SW 1271 (cell line): ENCODE data around the gene LONRF2.
"Not testable (repeated sequence)": the region's sequence is repeated elsewhere in the genome, so short reads cannot be mapped to it uniquely, and the experiment has no call there.

Experiments used
- DNase-seq, 2 experiments: peaks; one replicate each; lab custom pipeline; 2025; lab: John Stamatoyannopoulos, UW

The LONRF2 gene

GRCh38 chr2:100254646-100255210, 67.6 kb downstream of the LONRF2 start:
- no peak for DNase-seq

GRCh38 chr2:100253786-100254185, 68.5 kb downstream of the LONRF2 start:
- no peak for DNase-seq

- DNase-seq: no peak
Observed at GRCh38 chr2:100252811-100253698, 69.2 kb downstream of the LONRF2 start.

DNA sequence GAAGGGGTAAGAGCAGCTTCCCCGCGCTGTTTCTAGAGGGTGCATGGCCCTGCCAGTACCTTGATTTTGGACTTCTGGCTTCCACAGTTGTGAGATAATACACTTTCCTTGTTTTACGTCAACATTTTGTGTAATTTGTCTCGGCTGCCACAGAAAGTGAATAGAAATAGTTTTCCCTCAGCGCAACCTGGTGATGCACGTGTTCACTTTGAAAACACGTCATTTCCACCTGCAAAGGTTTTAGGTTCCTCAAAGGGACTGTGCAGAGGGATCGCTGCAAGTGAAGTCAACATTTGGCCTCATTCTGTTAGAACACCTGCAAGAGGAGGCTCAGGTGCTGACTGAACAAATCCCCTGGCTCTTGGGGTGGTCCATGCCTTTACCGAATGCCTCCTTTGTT, 71.7 kb downstream of the LONRF2 start:
- no peak for DNase-seq

- no peak for DNase-seq
Observed at GRCh38 chr2:100248971-100249370, 73.3 kb downstream of the LONRF2 start.

- not testable (repeated sequence) for DNase-seq
Observed at GRCh38 chr2:100248556-100248955, 73.7 kb downstream of the LONRF2 start.

- no peak for DNase-seq
Observed at GRCh38 chr2:100248044-100248330, 74.3 kb downstream of the LONRF2 start.

DNA sequence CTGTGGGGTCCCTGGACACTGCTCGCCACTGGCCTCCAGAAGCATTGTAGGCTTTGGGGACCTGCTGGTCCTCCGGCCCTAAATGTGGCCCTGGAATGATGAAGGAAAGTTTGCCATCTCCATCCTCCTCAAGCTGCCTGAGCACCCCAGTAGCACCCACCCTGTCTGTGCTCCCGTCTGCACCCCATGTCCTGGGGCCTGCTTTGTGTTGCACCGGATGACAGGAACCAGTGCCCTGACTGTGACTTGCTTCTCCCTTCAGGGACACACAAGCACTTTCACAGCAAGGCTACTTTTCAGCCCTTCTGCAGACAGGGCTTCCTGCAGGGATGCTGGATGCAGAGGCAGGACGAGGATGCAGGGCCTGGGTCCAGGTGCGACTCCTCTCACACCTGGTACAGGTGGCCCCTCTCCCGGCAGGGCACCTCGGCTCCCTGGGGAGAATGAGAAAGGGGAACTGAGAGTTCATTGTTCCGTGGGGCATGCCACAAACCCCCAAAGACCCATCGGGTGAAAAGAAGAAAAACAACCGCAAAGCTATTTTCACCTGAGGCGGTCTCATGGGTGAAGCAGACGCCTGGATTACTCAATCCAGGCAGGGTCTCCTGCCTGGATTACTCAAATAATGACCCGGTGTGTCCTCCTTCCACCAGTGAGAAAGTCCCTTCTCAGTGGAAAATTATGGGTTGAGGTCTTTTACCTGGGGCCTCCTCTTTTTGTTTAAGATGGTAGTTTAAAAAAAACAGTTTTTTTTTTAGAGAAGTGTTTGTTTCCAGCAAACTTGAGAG, 74.9 kb downstream of the LONRF2 start:
- DNase-seq: no peak

GRCh38 chr2:100246163-100247145, 75.8 kb downstream of the LONRF2 start:
- no peak for DNase-seq

- DNase-seq: no peak
Observed at GRCh38 chr2:100245681-100246080, 76.6 kb downstream of the LONRF2 start.

DNA sequence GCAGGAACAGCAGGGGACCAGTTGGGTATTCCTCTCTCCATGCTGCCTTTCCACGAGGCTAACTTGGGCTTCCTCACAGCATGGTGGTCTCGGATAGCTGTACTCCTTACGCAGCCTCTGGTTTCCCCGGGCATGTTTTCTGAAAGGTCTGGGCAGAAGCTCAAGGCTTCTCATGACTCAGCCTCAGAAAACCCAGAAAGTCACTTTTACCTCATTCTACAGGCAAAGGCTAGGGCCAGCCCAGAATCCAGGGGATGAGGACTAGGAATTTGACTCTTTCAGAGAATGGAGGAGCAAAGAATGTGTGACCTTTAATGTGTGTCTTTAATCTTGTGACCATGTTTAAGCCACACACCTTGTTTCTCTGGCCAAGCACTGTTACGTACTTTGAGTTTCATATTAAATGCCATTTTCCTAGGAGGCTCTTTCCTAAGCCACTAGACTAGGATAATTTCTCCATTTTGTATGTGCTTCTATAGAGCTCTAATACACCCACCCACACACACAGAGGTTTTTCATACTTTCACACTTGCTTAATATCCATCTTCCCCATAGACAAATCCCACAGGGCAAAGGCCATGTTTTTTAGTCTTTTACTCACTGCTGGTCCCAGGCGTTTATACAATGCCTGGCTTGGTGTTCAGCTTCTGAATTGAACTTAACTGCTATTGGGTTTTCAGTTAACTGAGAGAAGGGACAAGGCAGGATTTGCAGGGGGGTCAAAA, 77.3 kb downstream of the LONRF2 start:
- DNase-seq: no peak

DNA sequence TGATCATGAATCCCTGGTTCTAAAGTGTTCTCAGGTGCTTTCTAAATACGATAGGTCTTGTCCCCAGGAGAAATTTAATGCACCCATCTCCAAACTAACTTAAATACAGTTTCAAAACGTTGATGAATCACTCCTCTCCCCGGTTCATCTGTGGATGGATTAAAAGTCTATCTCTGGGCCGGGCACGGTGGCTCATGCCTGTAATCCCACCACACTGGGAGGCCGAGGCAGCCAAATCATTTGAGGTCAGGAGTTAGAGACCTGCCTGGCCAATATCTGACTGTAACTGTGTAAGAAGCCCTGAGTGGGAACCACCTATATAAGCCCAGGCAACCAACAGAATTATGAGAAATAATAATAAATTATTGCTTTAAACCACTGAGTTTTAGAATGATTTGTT, 78.7 kb downstream of the LONRF2 start:
- DNase-seq: no peak

DNA sequence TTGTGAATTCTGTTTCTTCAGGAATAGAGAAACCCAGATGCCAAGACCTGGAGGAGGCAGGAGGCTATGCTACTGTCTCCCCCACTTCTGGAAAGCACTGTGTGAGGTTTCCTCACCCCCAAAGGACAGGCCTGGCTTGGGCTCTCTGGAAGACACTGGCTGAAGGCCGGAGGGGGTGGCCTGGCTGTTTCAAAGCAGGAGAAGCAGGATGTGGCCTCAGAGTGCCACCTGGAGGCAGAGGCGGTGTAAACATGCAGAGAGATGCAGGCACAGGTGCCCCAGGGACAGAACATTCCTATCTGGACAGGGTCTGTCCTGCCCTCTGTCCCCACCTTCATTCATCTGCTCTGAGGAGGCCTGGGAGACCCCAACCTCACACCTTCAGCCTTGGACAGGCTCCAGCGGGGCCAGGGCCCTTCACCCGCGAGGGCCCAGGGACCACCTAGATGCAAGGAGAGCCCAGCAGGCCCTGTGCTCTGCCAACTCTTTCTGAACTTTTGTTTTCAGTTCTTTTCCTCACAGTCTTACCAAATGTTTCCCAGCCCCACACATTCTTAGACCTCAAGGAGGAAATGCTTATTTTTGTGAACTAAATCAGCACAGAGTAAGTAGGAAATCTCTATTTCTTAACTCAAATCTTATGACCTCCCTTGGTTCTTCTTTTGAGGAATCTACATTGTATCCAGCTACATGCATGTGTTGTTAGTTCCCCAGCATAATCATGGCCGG, 79.2 kb downstream of the LONRF2 start:
- DNase-seq: peak in 1 of 2 experiments; percentile 47

GRCh38 chr2:100242476-100242875, 79.8 kb downstream of the LONRF2 start:
- DNase-seq: no peak

- no peak for DNase-seq
Observed at GRCh38 chr2:100241236-100241635, 81.1 kb downstream of the LONRF2 start.

DNA sequence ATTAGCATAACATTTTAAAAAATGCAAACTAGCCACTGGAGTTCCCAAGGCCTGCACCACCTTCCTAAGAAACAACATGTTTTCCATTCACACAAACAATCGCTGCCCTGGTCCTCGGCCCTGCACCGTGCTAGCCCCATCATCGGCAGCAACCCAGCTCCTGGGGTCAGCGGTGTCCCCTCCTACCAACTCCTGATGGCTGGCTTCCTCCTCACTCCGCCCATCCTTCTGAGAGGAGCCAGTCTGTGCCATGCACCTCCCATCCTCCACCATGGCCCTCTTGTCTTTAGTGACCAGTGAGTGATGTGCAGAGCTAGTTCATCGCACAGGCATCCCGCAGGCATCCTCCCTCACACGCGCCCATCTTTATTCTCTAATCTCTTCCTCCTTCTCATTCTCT, 81.9 kb downstream of the LONRF2 start:
- no peak for DNase-seq

DNA sequence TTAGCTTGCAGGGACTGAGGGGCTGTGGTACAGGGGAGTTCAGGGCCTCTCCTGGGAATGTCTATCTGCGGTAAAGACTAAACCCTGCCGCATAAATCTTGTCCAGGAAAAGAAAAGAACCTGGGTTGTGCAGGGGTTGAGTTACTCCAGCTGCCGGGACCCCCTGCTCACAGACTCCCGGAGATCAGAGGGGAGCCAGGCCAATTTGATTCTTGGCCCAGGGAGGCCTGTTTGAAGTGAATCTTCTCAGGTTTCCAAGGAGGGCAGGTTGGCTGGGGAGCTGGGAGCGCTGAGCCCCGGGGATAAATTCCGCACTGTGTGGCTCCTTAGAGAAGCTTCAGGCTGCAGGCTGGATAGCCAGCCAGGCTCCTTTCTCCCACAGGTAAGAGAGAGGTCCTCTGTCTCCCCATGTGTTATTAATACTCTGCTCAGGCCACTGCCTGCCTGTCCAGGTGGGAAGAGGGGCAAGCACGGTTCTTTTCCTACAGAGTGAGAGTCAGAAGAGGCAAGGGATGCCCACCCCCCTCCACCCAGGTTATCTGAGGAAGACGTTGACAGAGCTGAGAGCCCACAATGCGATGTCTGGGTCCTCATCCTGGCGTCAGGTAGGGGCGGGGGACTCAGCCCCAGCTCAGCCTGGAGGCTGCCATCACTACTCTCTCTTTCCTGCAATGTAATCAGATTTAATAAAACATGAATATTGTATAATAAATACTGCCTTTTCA, 82.7 kb downstream of the LONRF2 start:
- DNase-seq: no peak

GRCh38 chr2:100238471-100238870, 83.8 kb downstream of the LONRF2 start:
- DNase-seq: no peak

GRCh38 chr2:100237770-100238169, 84.5 kb downstream of the LONRF2 start:
- DNase-seq: no peak

DNA sequence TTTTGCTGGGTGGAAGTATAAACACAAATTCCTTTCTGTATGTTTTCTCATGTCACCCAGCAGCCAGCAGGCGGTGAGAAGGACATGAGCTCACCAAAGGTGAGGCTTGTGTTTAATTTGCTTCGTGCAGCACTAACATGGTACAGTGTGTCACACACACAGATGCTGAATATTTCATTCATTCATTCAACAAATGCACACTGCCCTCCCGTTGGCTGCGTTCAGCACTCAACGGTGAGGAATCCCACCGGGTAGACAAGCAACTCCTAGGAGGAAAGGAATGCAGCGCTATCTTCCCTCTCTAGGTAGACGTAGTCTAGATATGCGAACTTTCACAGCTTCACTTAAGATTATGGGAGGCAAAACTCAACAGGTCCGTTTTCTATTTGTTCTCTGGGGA, 85.1 kb downstream of the LONRF2 start:
- DNase-seq: no peak
